COLO668 (cell line): ENCODE data around the gene IGSF9B.

Experiments used
- DNase-seq: peaks from one replicate; lab custom pipeline; 2025; ENCODE audit not compliant: unreplicated experiment; lab: John Stamatoyannopoulos, UW

Gene IGSF9B

GRCh38 chr11:133985981-133986944 lies 29.5 kb upstream of the IGSF9B start:
- DNase-seq, result no peak

GRCh38 chr11:133984828-133985227 lies 28.1 kb upstream of the IGSF9B start:
- DNase-seq, result no peak

GRCh38 chr11:133983660-133984316 lies 27.0 kb upstream of the IGSF9B start:
- no peak for DNase-seq

GRCh38 chr11:133982876-133983275 lies 26.1 kb upstream of the IGSF9B start:
- peak; percentile 11 for DNase-seq

- no peak for DNase-seq
Observed at GRCh38 chr11:133982151-133982550, 25.4 kb upstream of the IGSF9B start.

- no peak for DNase-seq
Observed at GRCh38 chr11:133981156-133981555, 24.4 kb upstream of the IGSF9B start.

- DNase-seq, result no peak
Observed at GRCh38 chr11:133980665-133981064, 23.9 kb upstream of the IGSF9B start.

- no peak for DNase-seq
Observed at GRCh38 chr11:133978794-133979193, 22.0 kb upstream of the IGSF9B start.

- DNase-seq, result no peak
Observed at GRCh38 chr11:133977067-133977677, 20.4 kb upstream of the IGSF9B start.

GRCh38 chr11:133975488-133975849 lies 18.7 kb upstream of the IGSF9B start:
- no peak for DNase-seq

GRCh38 chr11:133974836-133975487 lies 18.2 kb upstream of the IGSF9B start:
- no peak for DNase-seq

GRCh38 chr11:133971881-133972280 lies 15.1 kb upstream of the IGSF9B start:
- no peak for DNase-seq

GRCh38 chr11:133969112-133969511 lies 12.3 kb upstream of the IGSF9B start:
- no peak for DNase-seq

- no peak for DNase-seq
Observed at GRCh38 chr11:133968300-133968699, 11.5 kb upstream of the IGSF9B start.

- no peak for DNase-seq
Observed at GRCh38 chr11:133967599-133968238, 11.0 kb upstream of the IGSF9B start.

GRCh38 chr11:133966921-133967598 lies 10.3 kb upstream of the IGSF9B start:
- DNase-seq, result peak; percentile 70

- no peak for DNase-seq
Observed at GRCh38 chr11:133966172-133966651, 9.4 kb upstream of the IGSF9B start.

- no peak for DNase-seq
Observed at GRCh38 chr11:133965031-133965601, 8.3 kb upstream of the IGSF9B start.

- no peak for DNase-seq
Observed at GRCh38 chr11:133964356-133964755, 7.6 kb upstream of the IGSF9B start.

- no peak for DNase-seq
Observed at GRCh38 chr11:133961890-133962289, 5.1 kb upstream of the IGSF9B start.
